Lung (tissue), 12 donors: Measurements from ENCODE around the gene RETREG2. TPM values are rescaled to one million over a fixed set of nuclear protein-coding genes. Genes with fewer than 3 reads are reported as not detected.

ENCODE experiments used
- ATAC-seq: fragments of 200-7000 bp; cut with Tn5 transposase; one replicate; pipeline ENCODE4 v1.9.1; 2020; ENCODE audit warnings: moderate number of reproducible peaks; ENCODE audit not compliant: insufficient read depth, low FRiP score
- DNase-seq, 3 donors: peaks; one replicate each; pipeline ENCODE4 v3.0.0-alpha.2; 2013 to 2017
- H3K27ac ChIP-seq, 2 donors: one replicate each; pipeline ENCODE4 v1.5.1; 2013; ENCODE audit warnings: mild to moderate bottlenecking in 2 of 2, moderate library complexity in 2 of 2, control low read depth in 1 of 2, inconsistent platforms in 1 of 2, low read depth in 1 of 2, low read length in 1 of 2
- H3K27me3 ChIP-seq, 3 donors: one replicate each; pipeline ENCODE4 v1.5.1; 2013; ENCODE audit warnings: low read length in 2 of 3; ENCODE audit not compliant: control insufficient read depth in 3 of 3, insufficient read depth in 3 of 3
- H3K36me3 ChIP-seq, 4 donors: one replicate each; pipeline ENCODE4 v1.5.1; 2013; ENCODE audit warnings: low read length in 4 of 4, mild to moderate bottlenecking in 1 of 4, moderate library complexity in 1 of 4; ENCODE audit not compliant: control insufficient read depth in 4 of 4, insufficient read depth in 4 of 4
- H3K4me1 ChIP-seq, 5 donors: one replicate each; pipeline ENCODE4 v1.5.1; 2013; ENCODE audit warnings: low read length in 5 of 5, mild to moderate bottlenecking in 2 of 5, moderate library complexity in 1 of 5; ENCODE audit not compliant: control insufficient read depth in 5 of 5, insufficient read depth in 5 of 5
- H3K4me3 ChIP-seq: one replicate; pipeline ENCODE4 v1.5.1; 2013; ENCODE audit warnings: mild to moderate bottlenecking, control low read depth, moderate library complexity
- H3K9ac ChIP-seq, 2 donors: one replicate each; pipeline ENCODE4 v1.5.1; 2013; ENCODE audit warnings: low read length in 2 of 2, control low read depth in 1 of 2; ENCODE audit not compliant: insufficient read depth in 1 of 2
- H3K9me3 ChIP-seq, 4 donors: one replicate each; pipeline ENCODE4 v1.5.1; 2013; ENCODE audit warnings: low read length in 3 of 4, mild to moderate bottlenecking in 1 of 4, moderate library complexity in 1 of 4; ENCODE audit not compliant: control insufficient read depth in 4 of 4, insufficient read depth in 3 of 4
- CTCF ChIP-seq: IDR thresholded peaks from 2 replicates; pipeline ENCODE4 v1.5.1; 2012; ENCODE audit warnings: mild to moderate bottlenecking; ENCODE audit errors: control extremely low read depth, extremely low read depth
- WGBS, 2 donors: extraction: QIAGEN DNeasy Blood & Tissue Kit; methylation state at CpG; one replicate each; pipeline ENCODE4 v1.1.7; 2013; 5-methylcytosine and 5-hydroxymethylcytosine counted together
- polyA plus RNA-seq, 2 donors: library from polyadenylated mRNA; stranded (reverse); fragments of 200-250 nt; gene quantifications; one replicate each; pipeline ENCODE4 v1.2.1, GENCODE V29; 2013
- total RNA-seq, 2 donors: library from RNA; depleted of rRNA in 1 of 2; stranded (reverse); fragments of >200 nt in 1 of 2; gene quantifications; one replicate each; pipeline ENCODE4 v1.2.1, GENCODE V29; 2014 to 2021
- donor health status: control.
- donor health status: control.
- donor health status: Bipolar disorder and iron deficiency.
- donor health status: healthy.
- donor health status: DM: yes; HTN: yes; CAD: no.

Gene RETREG2
- total and polyA plus RNA-seq, 4 donors, result 42.1 to 80.6 (median 51.7) TPM

GRCh38 chr2:219215871-219216534, 37.9 kb downstream of the RETREG2 start:
- ATAC-seq (no peak), DNase-seq (no peak)
- H3K4me3 ChIP-seq, result no peak overlapping the region
- no peak overlapping the region for H3K27ac ChIP-seq
- no peaks in the 10 kb centered on the region for H3K27me3 ChIP-seq
- H3K36me3 ChIP-seq, result peaks cover 0 to 42% (median 36%) of the 10 kb centered on the region in 4 donors
- no peak overlapping the region for H3K9ac ChIP-seq
- H3K9me3 ChIP-seq, result no peaks in the 10 kb centered on the region
- no peak for TF ChIP-seq CTCF
- H3K4me1 ChIP-seq, result peaks cover 0 to 26% (median 11%) of the 10 kb centered on the region in 5 donors
- WGBS, 2 donors, result 92 to 94% methylated on average over 27 of the region's 27 CpGs

- peaks cover under 1 to 43% (median 41%) of the 10 kb centered on the region in 4 donors for H3K36me3 ChIP-seq
- DNase-seq (no peak), ATAC-seq (no peak)
- no peak overlapping the region for H3K4me3 ChIP-seq
- peaks cover 0 to 26% (median 11%) of the 10 kb centered on the region in 5 donors for H3K4me1 ChIP-seq
- no peak overlapping the region for H3K9ac ChIP-seq
- no peak overlapping the region for H3K27ac ChIP-seq
- no peak for TF ChIP-seq CTCF
- no peaks in the 10 kb centered on the region for H3K9me3 ChIP-seq
- WGBS, 2 donors, result 92% methylated on average over 6 of the region's 6 CpGs
- H3K27me3 ChIP-seq, result no peaks in the 10 kb centered on the region
These were observed 38.5 kb downstream of the RETREG2 start for GRCh38 chr2:219216535-219216915.

DNA sequence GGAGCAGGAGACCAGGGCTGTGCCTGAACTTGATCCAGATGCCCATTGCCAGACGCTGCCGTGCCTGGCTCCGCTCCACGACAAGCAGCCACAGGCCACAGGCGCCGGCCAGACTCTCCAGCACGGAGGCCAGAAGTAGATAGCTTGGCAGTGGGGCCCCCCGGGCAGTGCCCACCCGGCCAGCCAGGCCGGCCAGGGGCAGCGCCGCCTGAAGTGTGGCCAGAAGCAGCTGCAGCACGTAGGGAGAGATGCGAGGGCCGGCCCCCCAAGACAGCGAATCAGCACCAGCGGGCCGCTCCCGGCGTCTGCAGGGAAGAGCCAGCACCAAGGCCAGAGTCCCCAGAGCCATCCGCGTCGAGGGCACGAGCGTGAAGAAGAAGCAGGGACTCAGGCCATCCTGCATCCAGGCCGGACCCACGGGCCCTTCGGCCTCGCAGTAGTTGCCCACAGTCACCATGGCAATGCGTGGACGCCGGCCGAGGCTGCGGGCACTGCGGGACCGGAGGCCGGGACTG, 40.2 kb downstream of the RETREG2 start:
- Histone ChIP-seq H3K4me3 (peak overlapping the region; percentile 44), H3K36me3 (peaks cover 8 to 50% (median 47%) of the 10 kb centered on the region in 4 donors), H3K27me3 (no peaks in the 10 kb centered on the region), H3K27ac (peak overlapping the region; percentile 83 to 87), H3K9me3 (no peaks in the 10 kb centered on the region), H3K9ac (peak overlapping the region; percentile 17 to 40), H3K4me1 (peaks cover 0 to 26% (median 11%) of the 10 kb centered on the region in 5 donors)
- no peak for TF ChIP-seq CTCF
- peak; percentile 69 to 83 (median 80) for DNase-seq
- 0 to 1% methylated on average over 37 of the region's 37 CpGs for WGBS, 2 donors
- ATAC-seq, result peak; percentile 27
